Fibroblast of lung (primary cell): ENCODE data around the gene ESPN. TPM values are rescaled to one million over a fixed set of nuclear protein-coding genes. Genes with fewer than 3 reads are reported as not detected.

ENCODE experiments used
- DNase-seq, 2 donors: peaks; one replicate each; pipeline versions ENCODE4 v3.0.0 to v3.0.0-alpha.2; 2010; ENCODE audit warnings: low read depth in 2 of 2
- H2AFZ ChIP-seq: 2 replicates; pipeline ENCODE4 v1.5.1; 2012; ENCODE audit warnings: low read length, control low read depth, inconsistent platforms
- H3K27ac ChIP-seq: 2 replicates; pipeline ENCODE4 v1.5.1; 2011; ENCODE audit warnings: low read length, control low read depth; ENCODE audit not compliant: insufficient read depth
- H3K27me3 ChIP-seq: 2 replicates; pipeline ENCODE4 v1.5.1; 2011; ENCODE audit warnings: mild to moderate bottlenecking, low read length; ENCODE audit not compliant: control insufficient read depth, insufficient read depth
- H3K36me3 ChIP-seq: 2 replicates; pipeline ENCODE4 v1.5.1; 2011; ENCODE audit warnings: low read length; ENCODE audit not compliant: control insufficient read depth, insufficient read depth
- H3K4me1 ChIP-seq: 2 replicates; pipeline ENCODE4 v1.5.1; 2011; ENCODE audit warnings: low read length; ENCODE audit not compliant: control insufficient read depth, insufficient read depth; ENCODE audit errors: extremely low read depth
- H3K4me2 ChIP-seq: 2 replicates; pipeline ENCODE4 v1.5.1; 2011; ENCODE audit warnings: low read length, control low read depth; ENCODE audit not compliant: insufficient read depth; ENCODE audit errors: extremely low read depth
- H3K4me3 ChIP-seq, 4 experiments: fragments of 200-600 bp in 1 of 4; sonication (generic) in 1 of 4; replicated peaks in 1 of 4; 2 replicates each; pipeline ENCODE4 v1.5.1; 2011 to 2016; ENCODE audit warnings: low read length in 4 of 4, low read depth in 3 of 4, mild to moderate bottlenecking in 3 of 4, control low read depth in 2 of 4, inconsistent platforms in 1 of 4, mixed read lengths in 1 of 4; ENCODE audit not compliant: insufficient read depth in 1 of 4; ENCODE audit errors: control extremely low read depth in 1 of 4
- H3K79me2 ChIP-seq: 2 replicates; pipeline ENCODE4 v1.5.1; 2012; ENCODE audit warnings: mild to moderate bottlenecking, low read length, inconsistent platforms; ENCODE audit not compliant: control insufficient read depth, insufficient read depth
- H3K9ac ChIP-seq: 2 replicates; pipeline ENCODE4 v1.5.1; 2011; ENCODE audit warnings: mild to moderate bottlenecking, low read length, control low read depth; ENCODE audit not compliant: insufficient read depth
- H3K9me3 ChIP-seq: 2 replicates; pipeline ENCODE4 v1.5.1; 2012; ENCODE audit warnings: low read depth, low read length; ENCODE audit not compliant: control insufficient read depth, insufficient read depth
- H4K20me1 ChIP-seq: 2 replicates; pipeline ENCODE4 v1.5.1; 2011; ENCODE audit warnings: low read length; ENCODE audit not compliant: control insufficient read depth, insufficient read depth; ENCODE audit errors: extremely low read depth
- CTCF ChIP-seq, 2 donors: IDR thresholded peaks in 1 of 2; conservative IDR thresholded peaks in 1 of 2; 1 replicate in 1 of 2; 2 replicates in 1 of 2; pipeline ENCODE4 v1.5.1; 2011 to 2012; ENCODE audit warnings: low read length in 2 of 2, control low read depth in 1 of 2, inconsistent platforms in 1 of 2, low read depth in 1 of 2, mild to moderate bottlenecking in 1 of 2
- EZH2 ChIP-seq: IDR thresholded peaks from 2 replicates; pipeline ENCODE4 v1.5.1; 2012; ENCODE audit warnings: low read length, control low read depth, mild to moderate bottlenecking; ENCODE audit errors: missing control alignments
- polyA plus RNA-seq, 2 donors: library from polyadenylated mRNA; depleted of rRNA in 1 of 2; stranded (reverse) in 1 of 2; unstranded in 1 of 2; fragments of >200 nt; gene quantifications; 2 replicates each; pipeline ENCODE4 v1.2.1, GENCODE V29; 2011 to 2012; ENCODE audit warnings: missing spikeins in 1 of 2
- total RNA-seq: library from RNA; depleted of rRNA; stranded (reverse); fragments of >200 nt; gene quantifications from 2 replicates; pipeline ENCODE4 v1.2.1, GENCODE V29; 2014

Gene ESPN
- total and polyA plus RNA-seq, 2 donors (not counting 1 experiment from before 2014, with no cell fraction given) = not detected

DNA sequence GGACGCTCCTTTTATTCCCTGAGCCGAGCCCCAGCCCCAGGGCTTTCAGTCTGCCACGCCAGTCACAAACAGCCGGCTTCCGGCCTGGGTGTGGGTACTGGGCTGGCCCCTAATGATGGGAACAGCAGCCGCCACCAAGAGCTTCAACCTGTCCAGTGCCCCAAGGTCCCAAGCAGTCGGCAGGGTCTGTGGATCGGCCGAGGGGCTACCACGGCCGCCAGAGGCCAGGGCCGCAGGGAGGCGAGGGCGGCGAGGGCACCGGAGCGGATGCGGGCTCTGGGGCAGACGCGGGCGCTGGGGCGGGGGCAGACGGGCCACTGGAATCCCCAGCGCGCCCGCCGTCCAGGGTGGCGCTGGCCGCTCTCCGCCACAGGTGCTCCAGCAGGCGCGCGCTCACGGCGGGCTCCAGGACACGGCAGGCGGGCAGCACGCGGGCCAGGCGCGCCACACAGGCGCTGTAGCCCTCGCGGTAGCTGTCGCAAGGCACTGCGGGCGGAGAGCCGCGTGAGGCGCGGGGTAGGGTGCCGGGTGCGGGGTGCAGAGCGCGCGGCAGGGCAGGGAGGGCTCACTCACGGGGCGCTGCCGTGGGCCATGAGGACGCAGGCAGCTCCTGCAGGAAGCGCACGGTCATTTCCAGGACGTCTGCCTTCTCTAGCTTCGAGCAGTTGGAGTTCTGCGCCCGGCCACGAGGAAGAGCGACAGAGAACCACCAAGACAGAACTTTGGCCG, 5.7 kb upstream of the ESPN start:
- H3K9ac ChIP-seq = no peak overlapping the region
- no peaks in the 10 kb centered on the region for H3K9me3 ChIP-seq
- no peak for DNase-seq
- no peaks in the 10 kb centered on the region for H3K4me1 ChIP-seq
- H3K79me2 ChIP-seq = no peaks in the 10 kb centered on the region
- peaks cover 63% of the 10 kb centered on the region for H3K27me3 ChIP-seq
- H4K20me1 ChIP-seq = no peaks in the 10 kb centered on the region
- no peaks in the 10 kb centered on the region for H3K36me3 ChIP-seq
- H3K27ac ChIP-seq = no peak overlapping the region
- TF ChIP-seq EZH2 (peak; percentile 89), CTCF (conservative IDR thresholded peaks at IDR 0.05 in 1 of 2, IDR thresholded peaks at IDR 0.05 in 1 of 2; ENCODE audit: low read depth in 1 of 2, low read length in 2 of 2) (no peak)
- no peak overlapping the region for H2AFZ ChIP-seq
- H3K4me3 ChIP-seq = no peak overlapping the region
- no peak overlapping the region for H3K4me2 ChIP-seq

GRCh38 chr1:6419397-6419803, 5.2 kb upstream of the ESPN start:
- Histone ChIP-seq H3K4me2 (no peak overlapping the region), H2AFZ (no peak overlapping the region), H3K9ac (no peak overlapping the region)

More at GRCh38 chr1:6419397-6419803, 5.2 kb upstream of the ESPN start:
- TF ChIP-seq EZH2 = no peak
- TF ChIP-seq CTCF (conservative IDR thresholded peaks at IDR 0.05 in 1 of 2, IDR thresholded peaks at IDR 0.05 in 1 of 2; ENCODE audit: low read depth in 1 of 2, low read length in 2 of 2) = no peak
- H3K36me3 ChIP-seq = no peaks in the 10 kb centered on the region
- no peaks in the 10 kb centered on the region for H3K4me1 ChIP-seq
- H3K79me2 ChIP-seq = no peaks in the 10 kb centered on the region
- H3K27ac ChIP-seq = no peak overlapping the region
- H3K27me3 ChIP-seq = peaks cover 68% of the 10 kb centered on the region
- H3K4me3 ChIP-seq = peak overlapping the region in 1 of 4 experiments; percentile 27
- no peaks in the 10 kb centered on the region for H4K20me1 ChIP-seq
- H3K9me3 ChIP-seq = no peaks in the 10 kb centered on the region
- DNase-seq = no peak
